Glomerular endothelial cell (primary cell): ENCODE data around the gene BHLHE41. TPM values are rescaled to one million over a fixed set of nuclear protein-coding genes. Genes with fewer than 3 reads are reported as not detected.

Source experiments
- DNase-seq: peaks from one replicate; pipeline ENCODE4 v3.0.0-alpha.2; 2011; ENCODE audit warnings: low read depth, low spot score; ENCODE audit errors: extremely low read depth
- total RNA-seq: library from RNA; depleted of rRNA; stranded (reverse); fragments of >200 nt; gene quantifications from 2 replicates; pipeline ENCODE4 v1.2.3, GENCODE V29; 2015

BHLHE41 gene
- total RNA-seq, 1 donor from 2014 or later = 2.7 TPM

DNA sequence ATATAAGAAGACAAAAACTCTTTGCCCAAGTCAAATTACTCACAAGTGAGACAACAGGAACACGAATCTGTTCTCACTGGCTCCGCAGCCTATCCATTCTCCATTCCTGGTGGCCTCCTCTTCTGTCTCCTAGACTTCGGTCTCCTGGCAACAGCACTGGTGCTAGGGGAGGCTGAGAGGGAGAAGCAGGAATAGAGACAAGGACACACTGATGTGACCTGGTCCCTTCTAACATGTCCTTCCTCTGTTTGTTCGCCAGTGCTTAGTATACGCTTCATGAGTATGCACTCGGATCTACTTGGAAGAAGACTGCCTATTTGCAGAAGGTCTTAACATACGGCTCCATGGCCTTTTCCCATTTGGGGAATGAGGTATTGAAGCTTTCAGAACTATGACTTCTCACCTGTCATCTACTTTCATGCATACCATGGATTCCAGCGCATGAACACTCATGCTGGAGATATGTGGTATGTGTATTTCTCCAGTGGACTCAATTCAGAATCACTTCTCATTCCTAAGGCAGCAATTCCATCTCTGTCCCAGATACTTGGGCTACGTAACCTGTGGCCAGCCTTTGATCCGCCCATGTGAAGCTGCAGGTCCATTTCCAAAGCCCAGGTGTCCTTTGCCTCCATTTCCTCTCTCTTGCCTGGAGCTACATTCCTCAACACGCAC, 33.9 kb downstream of the BHLHE41 start:
- no peak for DNase-seq

DNA sequence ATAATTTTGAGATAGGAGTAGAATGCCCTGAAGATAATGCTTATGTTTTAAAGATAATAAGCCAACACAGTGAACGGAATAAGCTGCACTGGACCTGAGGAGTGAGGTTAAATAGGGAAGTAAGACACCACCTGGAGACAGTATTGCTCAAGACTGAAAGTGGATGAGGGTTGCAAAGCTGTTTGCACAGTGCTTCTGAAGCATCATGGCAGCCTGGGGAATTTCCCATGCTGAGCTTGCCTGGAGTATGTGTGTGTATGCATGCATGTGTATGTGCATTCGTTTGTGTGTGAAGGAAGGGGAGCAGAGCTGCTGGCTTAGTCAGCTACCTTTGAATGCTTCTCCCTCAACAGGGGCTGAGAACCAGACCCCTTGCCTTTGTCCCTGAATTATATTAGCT, 35.8 kb downstream of the BHLHE41 start:
- DNase-seq = no peak

DNA sequence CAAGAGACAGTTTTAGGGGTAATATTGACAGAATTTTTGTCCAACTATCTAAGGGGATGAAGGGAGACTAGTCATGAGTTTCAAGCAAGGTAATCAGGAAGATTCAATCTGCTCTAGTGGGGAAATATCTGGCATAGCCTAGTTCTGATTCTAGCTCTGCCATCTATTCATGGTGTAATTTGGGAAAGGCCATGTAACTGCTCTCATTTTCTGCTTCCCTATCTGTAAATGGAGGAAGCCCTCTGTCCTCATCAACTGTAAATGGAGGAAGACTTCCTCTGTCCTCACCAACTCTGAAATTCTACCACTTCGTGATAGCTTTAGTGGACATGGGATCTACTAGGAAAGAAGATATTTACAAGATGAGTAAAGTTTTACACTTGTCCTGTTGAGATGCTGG, 37.9 kb downstream of the BHLHE41 start:
- DNase-seq = no peak

DNA sequence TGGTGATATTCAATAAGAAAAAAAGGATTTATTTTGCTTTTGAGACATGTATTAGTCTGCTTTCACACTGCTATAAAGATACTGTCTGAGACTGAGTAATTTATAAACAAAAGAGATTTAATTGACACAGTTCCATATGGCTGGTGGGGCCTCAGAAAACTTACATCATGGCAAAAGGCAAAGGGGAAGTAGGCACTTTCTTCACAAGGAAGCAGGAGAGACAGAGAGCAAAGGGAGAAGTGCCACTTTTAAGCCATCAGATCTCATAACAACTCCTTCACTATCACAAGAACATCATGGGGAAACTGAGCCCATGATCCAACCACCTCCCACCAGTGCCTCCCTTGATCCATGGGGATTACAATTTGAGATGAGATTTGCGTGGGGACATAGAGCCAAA, 43.9 kb downstream of the BHLHE41 start:
- DNase-seq = no peak

DNA sequence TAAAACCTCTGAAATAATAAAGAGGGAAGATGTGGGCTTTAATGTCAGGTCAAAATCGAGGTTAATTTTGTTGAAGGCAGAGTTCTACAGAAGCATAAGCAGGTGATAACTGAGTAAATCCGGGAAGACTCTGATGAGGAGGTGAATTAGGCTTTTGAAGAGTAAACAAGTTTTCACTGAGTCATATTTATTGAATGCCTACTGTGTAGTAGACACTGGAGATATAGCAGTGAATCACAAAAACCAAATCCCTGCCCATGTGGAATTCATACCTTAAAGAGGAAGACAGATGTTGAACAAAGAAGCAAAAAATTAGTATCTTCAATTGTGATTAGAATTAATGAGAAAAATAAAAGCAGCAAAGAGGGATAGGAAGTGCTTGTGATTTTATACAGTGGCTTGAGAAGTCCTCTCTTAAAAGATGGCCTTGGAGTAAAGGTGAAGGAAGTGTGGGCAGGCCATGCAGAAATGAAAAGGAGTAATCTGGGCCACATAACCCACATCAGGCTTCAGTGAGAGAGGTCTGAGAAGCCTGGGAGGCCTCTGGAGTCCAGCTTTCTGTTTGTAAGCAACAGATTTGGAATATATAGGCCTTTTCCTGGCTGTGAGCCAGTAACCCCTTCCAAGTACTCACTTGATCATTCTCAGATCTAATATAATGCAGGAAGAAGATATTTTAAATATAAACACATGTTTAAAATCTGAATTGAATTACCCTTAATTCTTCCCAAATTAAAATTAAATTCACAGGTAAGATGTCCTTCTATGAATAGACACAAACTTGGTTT, 46.7 kb downstream of the BHLHE41 start:
- DNase-seq = no peak

Other genes with a start within 250 kb of the BHLHE41 start
- 34.9 and 38.7 TPM in 2 replicates for gene RASSF8, start 166.4 kb downstream of the BHLHE41 start, total RNA-seq
- gene SSPN, start 70.5 kb upstream of the BHLHE41 start, total RNA-seq = 1.7 and 5.1 TPM in 2 replicates